Subcutaneous adipose tissue (tissue), 4 donors: ENCODE data around the gene MRGPRX2. TPM values are rescaled to one million over a fixed set of nuclear protein-coding genes. Genes with fewer than 3 reads are reported as not detected.

Experiments used
- total RNA-seq, 4 donors: library from RNA; depleted of rRNA; stranded (reverse); fragments of >200 nt; gene quantifications; one replicate each; pipeline ENCODE4 v1.1.0, GENCODE V29; 2016
- TF ChIP-seq, protein P1 (sequence below): fragments of 450-650 bp; IDR thresholded peaks from one replicate; pipeline ENCODE4 v1.5.1; 2016; ENCODE audit warnings: low read depth, mild to moderate bottlenecking, control low read depth, antibody characterized with exemption, moderate library complexity

Gene MRGPRX2
- under 1 TPM in 2 of 4 donors, not detected in 2; 0.17 to 0.66 TPM for total RNA-seq

- TF ChIP-seq, protein P1, sequence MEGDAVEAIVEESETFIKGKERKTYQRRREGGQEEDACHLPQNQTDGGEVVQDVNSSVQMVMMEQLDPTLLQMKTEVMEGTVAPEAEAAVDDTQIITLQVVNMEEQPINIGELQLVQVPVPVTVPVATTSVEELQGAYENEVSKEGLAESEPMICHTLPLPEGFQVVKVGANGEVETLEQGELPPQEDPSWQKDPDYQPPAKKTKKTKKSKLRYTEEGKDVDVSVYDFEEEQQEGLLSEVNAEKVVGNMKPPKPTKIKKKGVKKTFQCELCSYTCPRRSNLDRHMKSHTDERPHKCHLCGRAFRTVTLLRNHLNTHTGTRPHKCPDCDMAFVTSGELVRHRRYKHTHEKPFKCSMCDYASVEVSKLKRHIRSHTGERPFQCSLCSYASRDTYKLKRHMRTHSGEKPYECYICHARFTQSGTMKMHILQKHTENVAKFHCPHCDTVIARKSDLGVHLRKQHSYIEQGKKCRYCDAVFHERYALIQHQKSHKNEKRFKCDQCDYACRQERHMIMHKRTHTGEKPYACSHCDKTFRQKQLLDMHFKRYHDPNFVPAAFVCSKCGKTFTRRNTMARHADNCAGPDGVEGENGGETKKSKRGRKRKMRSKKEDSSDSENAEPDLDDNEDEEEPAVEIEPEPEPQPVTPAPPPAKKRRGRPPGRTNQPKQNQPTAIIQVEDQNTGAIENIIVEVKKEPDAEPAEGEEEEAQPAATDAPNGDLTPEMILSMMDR: no peak
Observed at GRCh38 chr11:19060629-19061028, at the start of gene MRGPRX2. Gene MRGPRX2, minus strand, starts transcription at chr11:19060717. Its CDS starts 4,315 bp downstream, at chr11:19056402.

DNA sequence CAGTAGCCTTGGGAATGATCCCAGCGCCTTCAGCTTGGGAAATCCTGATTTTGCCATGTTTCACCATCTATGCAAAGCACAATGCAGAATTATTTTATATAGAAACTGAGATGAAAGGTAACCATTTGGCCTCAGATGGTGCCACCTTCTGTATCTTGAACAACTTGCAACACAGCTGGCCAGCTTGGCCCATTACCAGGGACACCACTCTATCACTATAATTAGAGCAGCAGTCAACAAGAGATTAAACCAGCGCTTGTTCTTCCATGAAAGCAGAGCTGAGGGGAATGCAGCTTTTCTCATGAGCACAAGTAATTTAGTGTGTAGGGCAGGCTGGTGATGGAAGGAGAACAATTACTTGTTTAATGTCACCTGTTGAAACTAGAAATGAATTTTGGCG lies 49.8 kb upstream of the MRGPRX2 start:
- TF ChIP-seq, protein P1: no peak

GRCh38 chr11:19107125-19107524 lies 46.6 kb upstream of the MRGPRX2 start:
- TF ChIP-seq, protein P1: no peak

DNA sequence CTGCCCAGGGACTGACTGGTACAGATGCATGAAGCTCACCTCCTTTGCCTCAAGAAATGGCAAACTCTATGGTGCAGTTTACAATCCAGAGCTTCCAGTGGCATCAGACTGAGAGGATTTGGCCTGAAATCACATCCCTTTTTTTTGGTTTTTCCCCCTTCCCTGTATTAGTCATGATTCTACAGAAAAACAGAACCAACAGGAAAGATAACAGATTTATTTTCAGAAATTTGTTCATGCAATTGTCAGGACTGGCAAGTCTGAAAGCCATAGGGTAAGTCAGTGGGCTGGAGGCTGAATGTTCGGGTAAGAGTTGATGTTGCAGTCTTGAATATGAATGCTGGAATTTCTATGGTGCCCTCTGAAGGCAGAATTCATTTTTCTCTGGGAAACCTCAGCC lies 44.5 kb upstream of the MRGPRX2 start:
- TF ChIP-seq, protein P1: no peak

DNA sequence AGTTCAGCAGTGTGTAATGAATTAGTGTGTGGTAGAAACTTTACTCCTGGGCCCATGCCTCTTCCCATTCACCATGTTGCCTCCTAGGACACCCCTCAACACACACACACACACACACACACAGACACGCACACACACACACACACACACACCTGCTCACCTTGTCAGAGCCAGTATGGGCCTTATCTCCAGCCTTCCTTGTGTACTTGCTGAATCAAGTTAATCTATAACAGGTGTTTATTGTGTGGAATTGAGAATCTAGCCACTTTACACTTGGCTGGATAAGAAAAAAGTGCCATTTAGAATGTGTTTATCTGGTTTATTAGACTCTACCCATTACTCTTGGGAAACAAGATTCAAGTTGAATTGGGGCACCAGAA lies 42.0 kb upstream of the MRGPRX2 start:
- TF ChIP-seq, protein P1: no peak

GRCh38 chr11:19101796-19102520 lies 41.4 kb upstream of the MRGPRX2 start:
- TF ChIP-seq, protein P1: no peak

GRCh38 chr11:19100885-19101284 lies 40.4 kb upstream of the MRGPRX2 start:
- TF ChIP-seq, protein P1: no peak
